ENCODE data around the gene RBFOX2. TPM values are rescaled to one million over a fixed set of nuclear protein-coding genes. Genes with fewer than 3 reads are reported as not detected.

RBFOX2 gene
- total RNA-seq, 1 donor from 2014 or later: 3.2 TPM

- H3K9me3 Mint-ChIP-seq: no peaks in the 10 kb centered on the region
- no peaks in the 10 kb centered on the region for H3K4me1 Mint-ChIP-seq (ENCODE audit: low read depth)
- peaks cover 9% of the 10 kb centered on the region for H3K27me3 Mint-ChIP-seq (ENCODE audit: low read depth)
- H3K36me3 Mint-ChIP-seq (ENCODE audit: low read depth): no peaks in the 10 kb centered on the region
- H3K4me3 Mint-ChIP-seq (ENCODE audit: low read depth): no peak overlapping the region
- intact Hi-C loops (cut with micrococcal nuclease): no loop called here
- DNase-seq (ENCODE audit: low spot score): no peak
- no peak overlapping the region for H3K27ac Mint-ChIP-seq
These were observed 164.0 kb downstream of the RBFOX2 start for GRCh38 chr22:35864545-35865165.

DNA sequence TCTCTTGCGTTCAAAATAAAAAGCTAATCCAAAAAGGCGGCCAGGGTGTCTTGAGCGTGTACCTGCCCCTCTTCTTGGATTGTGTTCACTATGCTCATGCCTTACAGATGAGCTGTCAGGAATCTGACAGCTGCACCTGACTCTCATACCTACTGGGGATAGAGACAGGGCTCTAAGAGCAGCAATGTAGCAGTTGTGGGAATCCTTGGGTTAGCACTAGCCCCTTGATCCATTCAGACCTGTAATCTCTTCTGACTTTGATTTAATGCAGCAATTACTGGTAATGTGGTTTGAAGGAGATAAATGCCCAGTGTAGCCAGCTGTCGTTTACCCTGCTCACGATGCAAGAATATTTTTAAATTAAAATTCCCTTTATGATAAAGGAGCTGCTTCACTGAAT is 165.2 kb downstream of the RBFOX2 start:
- no peak overlapping the region for H3K4me3 Mint-ChIP-seq (ENCODE audit: low read depth)
- intact Hi-C loops (cut with micrococcal nuclease): no loop called here
- H3K36me3 Mint-ChIP-seq (ENCODE audit: low read depth): no peaks in the 10 kb centered on the region
- peaks cover 9% of the 10 kb centered on the region for H3K27me3 Mint-ChIP-seq (ENCODE audit: low read depth)
- H3K4me1 Mint-ChIP-seq (ENCODE audit: low read depth): no peaks in the 10 kb centered on the region
- DNase-seq (ENCODE audit: low spot score): no peak
- no peak overlapping the region for H3K27ac Mint-ChIP-seq
- H3K9me3 Mint-ChIP-seq: no peaks in the 10 kb centered on the region

DNA sequence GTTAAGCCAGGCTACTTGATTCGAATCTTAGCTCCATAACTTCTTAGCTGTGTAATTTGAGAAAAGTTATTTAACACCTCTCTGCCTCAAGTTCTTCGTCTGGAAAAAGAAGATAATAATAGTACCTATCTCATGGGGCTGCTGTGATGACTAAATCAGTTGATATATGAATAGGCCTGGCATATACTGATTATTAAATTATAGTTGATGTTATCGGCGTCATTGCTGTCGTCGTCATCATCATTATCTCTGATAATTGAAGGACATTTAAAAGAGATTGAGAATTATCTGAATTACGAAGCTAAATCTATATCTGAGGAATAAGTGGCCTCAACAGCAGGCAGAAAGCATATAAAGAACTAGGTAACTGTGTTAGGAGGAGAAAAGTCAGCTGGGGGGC is 165.9 kb downstream of the RBFOX2 start:
- Mint-ChIP-seq H3K9me3 (no peaks in the 10 kb centered on the region), H3K27me3 (ENCODE audit: low read depth) (peaks cover 9% of the 10 kb centered on the region), H3K36me3 (ENCODE audit: low read depth) (no peaks in the 10 kb centered on the region), H3K4me3 (ENCODE audit: low read depth) (no peak overlapping the region), H3K27ac (no peak overlapping the region), H3K4me1 (ENCODE audit: low read depth) (no peaks in the 10 kb centered on the region)
- intact Hi-C loops (cut with micrococcal nuclease): no loop called here
- DNase-seq (ENCODE audit: low spot score): no peak

- peaks cover 13% of the 10 kb centered on the region for H3K27me3 Mint-ChIP-seq (ENCODE audit: low read depth)
- no peaks in the 10 kb centered on the region for H3K9me3 Mint-ChIP-seq
- intact Hi-C loops (cut with micrococcal nuclease): no loop called here
- no peaks in the 10 kb centered on the region for H3K36me3 Mint-ChIP-seq (ENCODE audit: low read depth)
- no peaks in the 10 kb centered on the region for H3K4me1 Mint-ChIP-seq (ENCODE audit: low read depth)
- no peak overlapping the region for H3K27ac Mint-ChIP-seq
- no peak for DNase-seq (ENCODE audit: low spot score)
- no peak overlapping the region for H3K4me3 Mint-ChIP-seq (ENCODE audit: low read depth)
These were observed 167.2 kb downstream of the RBFOX2 start for GRCh38 chr22:35861451-35861850.

GRCh38 chr22:35860837-35861236 is 167.8 kb downstream of the RBFOX2 start:
- Mint-ChIP-seq H3K27ac (no peak overlapping the region), H3K9me3 (no peaks in the 10 kb centered on the region), H3K27me3 (ENCODE audit: low read depth) (peaks cover 15% of the 10 kb centered on the region), H3K4me3 (ENCODE audit: low read depth) (no peak overlapping the region), H3K4me1 (ENCODE audit: low read depth) (no peaks in the 10 kb centered on the region), H3K36me3 (ENCODE audit: low read depth) (no peaks in the 10 kb centered on the region)
- intact Hi-C loops (cut with micrococcal nuclease): no loop called here
- no peak for DNase-seq (ENCODE audit: low spot score)

DNA sequence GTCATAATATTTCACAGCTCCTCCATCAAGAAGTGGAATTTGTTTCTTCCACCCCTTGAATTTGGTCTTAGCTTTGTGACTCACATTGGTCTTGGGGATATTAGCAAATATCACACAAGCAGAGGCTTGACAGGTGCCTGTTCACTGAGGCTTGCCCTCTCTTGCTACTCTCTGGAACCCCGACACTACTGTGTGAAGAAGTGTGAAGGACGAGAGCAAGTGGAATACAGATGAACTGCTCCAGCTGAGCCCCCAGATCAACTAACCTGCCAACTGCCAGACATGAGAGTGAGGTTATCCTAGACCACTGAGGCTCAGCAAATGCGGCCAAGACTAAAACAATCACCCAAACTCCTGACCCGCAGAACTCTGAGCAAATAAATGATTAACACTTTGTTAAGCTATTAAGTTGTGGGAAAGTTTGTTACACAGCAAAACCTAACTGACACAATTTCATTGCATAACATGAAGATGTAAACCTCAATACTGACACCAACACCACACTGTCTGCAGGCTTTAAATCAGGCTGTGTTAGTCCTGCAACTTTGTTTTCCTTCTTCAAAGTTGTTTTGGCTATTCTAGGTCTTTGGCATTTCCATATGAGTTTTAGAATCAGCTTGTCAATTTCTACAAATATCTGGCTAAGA is 168.4 kb downstream of the RBFOX2 start:
- intact Hi-C loops (cut with micrococcal nuclease): no loop called here
- Mint-ChIP-seq H3K4me1 (ENCODE audit: low read depth) (no peaks in the 10 kb centered on the region), H3K27me3 (ENCODE audit: low read depth) (peaks cover 15% of the 10 kb centered on the region), H3K27ac (no peak overlapping the region), H3K36me3 (ENCODE audit: low read depth) (no peaks in the 10 kb centered on the region), H3K4me3 (ENCODE audit: low read depth) (no peak overlapping the region), H3K9me3 (no peaks in the 10 kb centered on the region)
- no peak for DNase-seq (ENCODE audit: low spot score)

DNA sequence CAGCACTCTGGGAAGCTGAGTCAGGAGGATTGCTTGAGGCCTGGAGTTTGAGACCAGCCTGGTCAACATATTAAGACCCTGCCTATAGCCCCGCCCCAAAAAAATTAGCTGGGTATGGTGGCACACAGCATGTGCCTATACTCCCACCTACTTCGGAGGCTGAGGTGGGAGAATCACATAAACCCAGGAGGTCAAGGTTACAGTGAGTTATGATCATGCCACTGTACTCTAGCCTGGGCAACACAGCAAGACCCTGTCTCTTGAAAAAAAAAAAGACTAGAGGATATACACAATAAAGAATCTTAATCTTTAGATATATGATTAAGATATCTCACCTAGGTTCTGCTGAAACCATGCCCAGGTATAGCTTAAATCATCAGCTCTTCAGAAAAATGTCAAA is 174.3 kb downstream of the RBFOX2 start:
- Mint-ChIP-seq H3K36me3 (ENCODE audit: low read depth) (no peaks in the 10 kb centered on the region), H3K4me1 (ENCODE audit: low read depth) (no peaks in the 10 kb centered on the region), H3K27me3 (ENCODE audit: low read depth) (peaks cover 6% of the 10 kb centered on the region), H3K4me3 (ENCODE audit: low read depth) (no peak overlapping the region), H3K27ac (no peak overlapping the region), H3K9me3 (no peaks in the 10 kb centered on the region)
- DNase-seq (ENCODE audit: low spot score): no peak
- intact Hi-C loops (cut with micrococcal nuclease): no loop called here

GRCh38 chr22:35852076-35852475 is 176.5 kb downstream of the RBFOX2 start:
- peaks cover 3% of the 10 kb centered on the region for H3K27me3 Mint-ChIP-seq (ENCODE audit: low read depth)
- intact Hi-C loops (cut with micrococcal nuclease): no loop called here
- no peak overlapping the region for H3K4me3 Mint-ChIP-seq (ENCODE audit: low read depth)
- H3K27ac Mint-ChIP-seq: no peak overlapping the region
- no peaks in the 10 kb centered on the region for H3K4me1 Mint-ChIP-seq (ENCODE audit: low read depth)
- no peaks in the 10 kb centered on the region for H3K36me3 Mint-ChIP-seq (ENCODE audit: low read depth)
- H3K9me3 Mint-ChIP-seq: no peaks in the 10 kb centered on the region
- DNase-seq (ENCODE audit: low spot score): no peak

GRCh38 chr22:35850831-35851230 is 177.8 kb downstream of the RBFOX2 start:
- DNase-seq (ENCODE audit: low spot score): no peak
- Mint-ChIP-seq H3K36me3 (ENCODE audit: low read depth) (no peaks in the 10 kb centered on the region), H3K4me3 (ENCODE audit: low read depth) (no peak overlapping the region), H3K4me1 (ENCODE audit: low read depth) (no peaks in the 10 kb centered on the region), H3K9me3 (no peaks in the 10 kb centered on the region), H3K27me3 (ENCODE audit: low read depth) (peaks cover 2% of the 10 kb centered on the region), H3K27ac (no peak overlapping the region)
- intact Hi-C loops (cut with micrococcal nuclease): no loop called here

GRCh38 chr22:35846804-35847203 is 181.8 kb downstream of the RBFOX2 start:
- intact Hi-C loops (cut with micrococcal nuclease): no loop called here
- H3K4me3 Mint-ChIP-seq (ENCODE audit: low read depth): no peak overlapping the region

GRCh38 chr22:35844886-35845285 is 183.7 kb downstream of the RBFOX2 start:
- DNase-seq (ENCODE audit: low spot score): no peak
- H3K4me1 Mint-ChIP-seq (ENCODE audit: low read depth): peaks cover 1% of the 10 kb centered on the region
- no peaks in the 10 kb centered on the region for H3K36me3 Mint-ChIP-seq (ENCODE audit: low read depth)
- no peak overlapping the region for H3K4me3 Mint-ChIP-seq (ENCODE audit: low read depth)
- peaks cover 14% of the 10 kb centered on the region for H3K27me3 Mint-ChIP-seq (ENCODE audit: low read depth)
- no peaks in the 10 kb centered on the region for H3K9me3 Mint-ChIP-seq
- H3K27ac Mint-ChIP-seq: no peak overlapping the region
- intact Hi-C loops (cut with micrococcal nuclease): no loop called here

More at GRCh38 chr22:35846804-35847203, 181.8 kb downstream of the RBFOX2 start:
- H3K4me1 Mint-ChIP-seq (ENCODE audit: low read depth): no peaks in the 10 kb centered on the region
- no peak overlapping the region for H3K27ac Mint-ChIP-seq
- no peak for DNase-seq (ENCODE audit: low spot score)
- no peaks in the 10 kb centered on the region for H3K9me3 Mint-ChIP-seq
- no peaks in the 10 kb centered on the region for H3K36me3 Mint-ChIP-seq (ENCODE audit: low read depth)
- H3K27me3 Mint-ChIP-seq (ENCODE audit: low read depth): peaks cover 10% of the 10 kb centered on the region

DNA sequence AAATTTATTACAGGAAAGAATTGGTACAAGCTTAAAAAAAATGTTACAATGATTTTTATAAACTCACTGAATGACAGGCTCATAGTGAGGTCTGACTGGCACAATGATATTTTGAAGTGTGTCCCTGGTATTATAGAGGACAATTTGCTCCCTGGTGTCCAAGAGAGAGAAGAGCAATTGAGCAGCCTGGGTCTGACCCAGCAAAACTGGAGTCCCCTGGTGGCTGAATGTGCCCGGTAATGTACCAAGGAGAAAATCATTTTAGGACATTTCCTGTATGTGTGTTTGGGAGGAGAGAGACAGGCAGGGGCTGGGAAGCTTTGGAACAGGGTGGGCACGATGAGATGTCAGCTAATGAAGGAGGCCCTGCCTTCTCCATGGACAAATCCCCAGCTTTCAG is 185.7 kb downstream of the RBFOX2 start:
- H3K36me3 Mint-ChIP-seq (ENCODE audit: low read depth): no peaks in the 10 kb centered on the region
- peaks cover 7% of the 10 kb centered on the region for H3K4me1 Mint-ChIP-seq (ENCODE audit: low read depth)
- no peak overlapping the region for H3K4me3 Mint-ChIP-seq (ENCODE audit: low read depth)
- DNase-seq (ENCODE audit: low spot score): no peak
- intact Hi-C loops (cut with micrococcal nuclease): no loop called here
- no peaks in the 10 kb centered on the region for H3K9me3 Mint-ChIP-seq
- no peak overlapping the region for H3K27ac Mint-ChIP-seq
- H3K27me3 Mint-ChIP-seq (ENCODE audit: low read depth): peaks cover 24% of the 10 kb centered on the region

GRCh38 chr22:35842519-35842913 is 186.1 kb downstream of the RBFOX2 start:
- Mint-ChIP-seq H3K4me1 (ENCODE audit: low read depth) (peaks cover 7% of the 10 kb centered on the region), H3K27ac (no peak overlapping the region), H3K9me3 (no peaks in the 10 kb centered on the region), H3K4me3 (ENCODE audit: low read depth) (no peak overlapping the region), H3K27me3 (ENCODE audit: low read depth) (peaks cover 24% of the 10 kb centered on the region), H3K36me3 (ENCODE audit: low read depth) (no peaks in the 10 kb centered on the region)
- intact Hi-C loops (cut with micrococcal nuclease): no loop called here
- no peak for DNase-seq (ENCODE audit: low spot score)
